CD14-positive monocyte (primary cell): Measurements from ENCODE around the gene ITIH1. TPM values are rescaled to one million over a fixed set of nuclear protein-coding genes. Genes with fewer than 3 reads are reported as not detected.

Source experiments
- DNase-seq, 3 donors: peaks; one replicate each; pipeline ENCODE4 v3.0.0-alpha.2; 2011 to 2022
- H2AFZ ChIP-seq: 2 replicates; pipeline ENCODE4 v1.6.0; 2012; ENCODE audit warnings: mild to moderate bottlenecking, low read depth, low read length, inconsistent platforms; ENCODE audit not compliant: insufficient read depth, poor library complexity, severe bottlenecking
- H3K27ac ChIP-seq, 2 donors: 1 replicate in 1 of 2; 2 replicates in 1 of 2; pipeline ENCODE4 v1.5.1; 2012 to 2013; ENCODE audit warnings: low read length in 2 of 2, control low read depth in 1 of 2, inconsistent platforms in 1 of 2, low read depth in 1 of 2, mild to moderate bottlenecking in 1 of 2
- H3K27me3 ChIP-seq, 2 donors: one replicate each; pipeline versions ENCODE4 v1.6.0 to v1.6.1; 2011 to 2013; ENCODE audit warnings: low read length in 2 of 2; ENCODE audit not compliant: control insufficient read depth in 2 of 2, insufficient read depth in 2 of 2
- H3K36me3 ChIP-seq, 2 donors: replicated peaks in 1 of 2; 1 replicate in 1 of 2; 2 replicates in 1 of 2; pipeline versions ENCODE4 v1.5.1 to v1.6.1; 2012 to 2013; ENCODE audit warnings: low read length in 2 of 2, control low read depth in 1 of 2, inconsistent platforms in 1 of 2, mild to moderate bottlenecking in 1 of 2; ENCODE audit not compliant: insufficient read depth in 2 of 2, control insufficient read depth in 1 of 2
- H3K4me1 ChIP-seq, 2 donors: 1 replicate in 1 of 2; 2 replicates in 1 of 2; pipeline versions ENCODE4 v1.5.1 to v1.6.1; 2012 to 2013; ENCODE audit warnings: low read length in 2 of 2, control low read depth in 1 of 2, inconsistent platforms in 1 of 2, mild to moderate bottlenecking in 1 of 2, moderate library complexity in 1 of 2; ENCODE audit not compliant: insufficient read depth in 2 of 2, control insufficient read depth in 1 of 2
- H3K4me2 ChIP-seq: replicated peaks from 2 replicates; pipeline ENCODE3; 2012; ENCODE audit warnings: low read length, moderate library complexity, mild to moderate bottlenecking; ENCODE audit not compliant: poor library complexity, severe bottlenecking; ENCODE audit errors: extremely low read depth
- H3K4me3 ChIP-seq, 3 experiments: fragments of 200-600 bp in 1 of 3; sonication (generic) in 1 of 3; replicated peaks in 1 of 3; 1 replicate in 2 of 3; 2 replicates in 1 of 3; pipeline ENCODE4 v1.5.1; 2011 to 2013; ENCODE audit warnings: low read length in 3 of 3, mild to moderate bottlenecking in 3 of 3, control low read depth in 2 of 3, low read depth in 2 of 3, inconsistent platforms in 1 of 3, moderate library complexity in 1 of 3
- H3K79me2 ChIP-seq: 2 replicates; pipeline ENCODE4 v1.6.0; 2012; ENCODE audit warnings: mild to moderate bottlenecking, control low read depth, inconsistent platforms, low read length, moderate library complexity; ENCODE audit not compliant: insufficient read depth
- H3K9ac ChIP-seq: 2 replicates; pipeline ENCODE4 v1.6.0; 2017; ENCODE audit warnings: low read length, mild to moderate bottlenecking; ENCODE audit not compliant: insufficient read depth, poor library complexity, severe bottlenecking
- H3K9me3 ChIP-seq, 2 donors: replicated peaks in 1 of 2; 1 replicate in 1 of 2; 2 replicates in 1 of 2; pipeline versions ENCODE4 v1.5.1 to v1.6.1; 2012 to 2013; ENCODE audit warnings: low read length in 2 of 2, control low read depth in 1 of 2; ENCODE audit not compliant: control insufficient read depth in 1 of 2, insufficient read depth in 1 of 2
- H4K20me1 ChIP-seq: 2 replicates; pipeline ENCODE4 v1.6.0; 2012; ENCODE audit warnings: mild to moderate bottlenecking, low read length, control low read depth, moderate library complexity; ENCODE audit not compliant: insufficient read depth
- H3K27ac Mint-ChIP-seq, 7 donors: one replicate each; pipeline ENCODE4 v1.8.0; 2020; ENCODE audit warnings: mild to moderate bottlenecking in 7 of 7, mixed read lengths in 7 of 7, moderate library complexity in 6 of 7, inconsistent platforms in 2 of 7
- H3K27me3 Mint-ChIP-seq, 3 donors: one replicate each; pipeline ENCODE4 v1.8.0; 2021 to 2022; ENCODE audit warnings: low read depth in 3 of 3, mild to moderate bottlenecking in 3 of 3, mixed read lengths in 3 of 3, moderate library complexity in 3 of 3, inconsistent platforms in 1 of 3
- H3K36me3 Mint-ChIP-seq, 2 donors: one replicate each; pipeline ENCODE4 v1.8.0; 2020; ENCODE audit warnings: mixed read lengths in 2 of 2, inconsistent platforms in 1 of 2, mild to moderate bottlenecking in 1 of 2
- H3K4me1 Mint-ChIP-seq: one replicate; pipeline ENCODE4 v1.8.0; 2020; ENCODE audit warnings: mild to moderate bottlenecking, mixed read lengths
- H3K4me3 Mint-ChIP-seq, 2 donors: one replicate each; pipeline ENCODE4 v1.8.0; 2020; ENCODE audit warnings: mild to moderate bottlenecking in 2 of 2, mixed read lengths in 2 of 2, moderate library complexity in 1 of 2
- H3K9me3 Mint-ChIP-seq, 7 donors: one replicate each; pipeline ENCODE4 v1.8.0; 2020 to 2022; ENCODE audit warnings: mixed read lengths in 7 of 7, mild to moderate bottlenecking in 6 of 7, moderate library complexity in 6 of 7, inconsistent platforms in 2 of 7
- WGBS: methylation state at CpG from one replicate; pipeline ENCODE4 v1.1.5; 2013; ENCODE audit warnings: missing lambda C conversion rate; ENCODE audit not compliant: insufficient coverage; 5-methylcytosine and 5-hydroxymethylcytosine counted together
- intact Hi-C, 2 donors: fragments of 100-400 bp; cut with micrococcal nuclease; formaldehyde crosslinking; loops; one replicate each; pipeline versions ENCODE4 v1.15.0 to v1.15.1; 2023
- polyA plus RNA-seq, 3 donors: library from polyadenylated mRNA; depleted of rRNA in 1 of 3; unstranded in 2 of 3; stranded (reverse) in 1 of 3; fragments of 300-500 nt in 2 of 3; fragments of >200 nt in 1 of 3; fragmentation: Illumina TruSeq in 2 of 3; gene quantifications; 1 replicate in 2 of 3; 2 replicates in 1 of 3; pipeline ENCODE4 v1.2.3, GENCODE V29; 2012 to 2021
- TF ChIP-seq, protein P1 (sequence below): fragments of 200-600 bp; IDR thresholded peaks from one replicate; pipeline ENCODE4 v1.8.0; 2022; ENCODE audit warnings: antibody characterized with exemption, mild to moderate bottlenecking

Gene ITIH1
- polyA plus RNA-seq, 3 donors, result 0.75 to 4.4 (median 1.3) TPM

GRCh38 chr3:52763466-52763865 lies 13.9 kb upstream of the ITIH1 start:
- Mint-ChIP-seq H3K4me3 (peak overlapping the region; percentile 62 to 76), H3K4me1 (peaks cover 29% of the 10 kb centered on the region), H3K27ac (peak overlapping the region; percentile 91 to 98 (median 97)), H3K36me3 (peaks cover 53 to 84% of the 10 kb centered on the region in 2 donors), H3K27me3 (no peaks in the 10 kb centered on the region), H3K9me3 (peaks cover 0 to 2% (median 0%) of the 10 kb centered on the region in 7 donors)
- Histone ChIP-seq H3K27me3 (no peaks in the 10 kb centered on the region), H2AFZ (no peak overlapping the region), H3K4me2 (peak overlapping the region; percentile 67), H3K79me2 (peaks cover 17% of the 10 kb centered on the region), H4K20me1 (no peaks in the 10 kb centered on the region), H3K4me3 (peak overlapping the region in 2 of 3 experiments; percentile 11 to 64), H3K36me3 (peaks cover 44 to 80% of the 10 kb centered on the region in 2 donors), H3K9me3 (no peaks in the 10 kb centered on the region), H3K4me1 (peaks cover 28 to 31% of the 10 kb centered on the region in 2 donors), H3K9ac (peak overlapping the region; percentile 54), H3K27ac (peak overlapping the region; percentile 75 to 92)
- intact Hi-C loops, result no loop called here
- 100% methylated on average over 1 of the region's 2 CpGs for WGBS
- TF ChIP-seq, protein P1, sequence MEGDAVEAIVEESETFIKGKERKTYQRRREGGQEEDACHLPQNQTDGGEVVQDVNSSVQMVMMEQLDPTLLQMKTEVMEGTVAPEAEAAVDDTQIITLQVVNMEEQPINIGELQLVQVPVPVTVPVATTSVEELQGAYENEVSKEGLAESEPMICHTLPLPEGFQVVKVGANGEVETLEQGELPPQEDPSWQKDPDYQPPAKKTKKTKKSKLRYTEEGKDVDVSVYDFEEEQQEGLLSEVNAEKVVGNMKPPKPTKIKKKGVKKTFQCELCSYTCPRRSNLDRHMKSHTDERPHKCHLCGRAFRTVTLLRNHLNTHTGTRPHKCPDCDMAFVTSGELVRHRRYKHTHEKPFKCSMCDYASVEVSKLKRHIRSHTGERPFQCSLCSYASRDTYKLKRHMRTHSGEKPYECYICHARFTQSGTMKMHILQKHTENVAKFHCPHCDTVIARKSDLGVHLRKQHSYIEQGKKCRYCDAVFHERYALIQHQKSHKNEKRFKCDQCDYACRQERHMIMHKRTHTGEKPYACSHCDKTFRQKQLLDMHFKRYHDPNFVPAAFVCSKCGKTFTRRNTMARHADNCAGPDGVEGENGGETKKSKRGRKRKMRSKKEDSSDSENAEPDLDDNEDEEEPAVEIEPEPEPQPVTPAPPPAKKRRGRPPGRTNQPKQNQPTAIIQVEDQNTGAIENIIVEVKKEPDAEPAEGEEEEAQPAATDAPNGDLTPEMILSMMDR, result no peak
- DNase-seq, result peak; percentile 36 to 79 (median 58)

DNA sequence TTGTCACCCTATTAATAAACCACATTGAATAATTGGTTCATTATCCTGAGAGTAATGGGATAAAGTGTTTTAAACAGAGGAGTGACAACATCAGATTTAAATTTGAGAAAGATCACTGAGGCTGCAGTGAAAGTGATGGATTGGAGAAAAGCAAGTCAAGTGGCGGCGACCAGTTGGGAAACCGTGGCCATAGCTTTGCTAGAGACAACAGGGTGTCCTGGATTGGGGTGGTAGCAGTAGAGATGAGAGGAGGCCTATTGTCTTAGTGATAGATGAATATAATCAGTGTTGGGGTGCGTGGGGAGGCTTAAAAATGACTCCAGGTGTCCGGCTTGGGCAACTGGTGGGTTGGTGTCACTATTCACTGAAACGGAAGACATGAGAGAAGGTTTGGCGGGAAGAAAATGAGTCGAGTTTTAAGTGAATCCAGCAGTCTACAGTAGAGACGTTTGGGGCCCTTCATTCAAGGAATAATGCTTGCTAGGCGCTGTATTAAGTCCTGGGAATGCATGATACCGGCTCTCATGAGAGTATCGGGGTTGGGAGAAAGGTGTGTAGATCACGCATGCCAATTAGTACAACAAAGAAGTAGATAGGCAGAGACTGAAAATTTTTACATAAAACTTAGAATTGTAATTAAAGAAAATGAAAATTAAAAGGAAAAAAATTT lies 7.5 kb upstream of the ITIH1 start:
- peak overlapping the region; percentile 92 for H3K9ac ChIP-seq
- TF ChIP-seq, protein P1, result no peak
- peaks cover 21 to 36% of the 10 kb centered on the region in 2 donors for H3K36me3 ChIP-seq
- DNase-seq, result no peak
- Mint-ChIP-seq H3K9me3 (peaks cover 0 to 2% (median 0%) of the 10 kb centered on the region in 7 donors), H3K4me3 (peak overlapping the region; percentile 85 to 93), H3K27me3 (peaks cover 0 to 2% (median 0%) of the 10 kb centered on the region in 3 donors), H3K27ac (peak overlapping the region; percentile 81 to 97 (median 93)), H3K36me3 (peaks cover 30 to 45% of the 10 kb centered on the region in 2 donors), H3K4me1 (peaks cover 24% of the 10 kb centered on the region)
- 34% methylated on average over 10 of the region's 13 CpGs for WGBS
- H3K4me1 ChIP-seq, result peaks cover 25 to 28% of the 10 kb centered on the region in 2 donors
- H3K27ac ChIP-seq, result peak overlapping the region in 1 of 2 donors; percentile 86
- H3K4me3 ChIP-seq, result peak overlapping the region; percentile 60 to 85 (median 67)
- peak overlapping the region; percentile 91 for H2AFZ ChIP-seq
- peaks cover 32% of the 10 kb centered on the region for H3K79me2 ChIP-seq
- intact Hi-C loops, result no loop called here
- H3K9me3 ChIP-seq, result no peaks in the 10 kb centered on the region
- peak overlapping the region; percentile 90 for H3K4me2 ChIP-seq
- peaks cover 4% of the 10 kb centered on the region for H4K20me1 ChIP-seq
- no peaks in the 10 kb centered on the region for H3K27me3 ChIP-seq
